Loucy (cell line): ENCODE measurements around the gene UNC80.

ENCODE experiments used
- H2AFZ ChIP-seq: fragments of 200-600 bp; sonication (generic); 2 replicates; pipeline ENCODE4 v1.6.0; 2016; ENCODE audit warnings: antibody characterized with exemption, mild to moderate bottlenecking, low read length, moderate library complexity
- H3F3A ChIP-seq: fragments of 200-600 bp; 2 replicates; pipeline ENCODE4 v1.6.0; 2016; ENCODE audit warnings: antibody characterized with exemption, low read depth, mild to moderate bottlenecking
- H3K27me3 ChIP-seq: fragments of 200-600 bp; sonication (generic); 2 replicates; pipeline ENCODE4 v1.6.1; 2014; ENCODE audit warnings: low read length, mild to moderate bottlenecking; ENCODE audit not compliant: insufficient read depth, poor library complexity, severe bottlenecking
- H3K36me3 ChIP-seq: fragments of 200-600 bp; sonication (generic); 2 replicates; pipeline ENCODE4 v1.6.1; 2016; ENCODE audit warnings: low read length; ENCODE audit not compliant: insufficient read depth
- H3K4me1 ChIP-seq: fragments of 200-600 bp; sonication (generic); 2 replicates; pipeline ENCODE4 v1.5.1; 2014; ENCODE audit warnings: low read length, mild to moderate bottlenecking; ENCODE audit not compliant: insufficient read depth, poor library complexity, severe bottlenecking
- H3K4me2 ChIP-seq: fragments of 200-600 bp; sonication (generic); 2 replicates; pipeline ENCODE4 v1.6.0; 2014; ENCODE audit warnings: antibody characterized with exemption, low read length, low read depth, mild to moderate bottlenecking; ENCODE audit not compliant: poor library complexity, severe bottlenecking
- H3K4me3 ChIP-seq: fragments of 200-600 bp; sonication (generic); 2 replicates; pipeline ENCODE4 v1.5.1; 2014; ENCODE audit warnings: low read length, mild to moderate bottlenecking, mixed read lengths; ENCODE audit not compliant: poor library complexity, severe bottlenecking
- H3K79me2 ChIP-seq: fragments of 200-600 bp; sonication (generic); 2 replicates; pipeline ENCODE4 v1.6.1; 2014; ENCODE audit warnings: low read length; ENCODE audit not compliant: insufficient read depth
- H3K9ac ChIP-seq: fragments of 200-600 bp; sonication (generic); 2 replicates; pipeline ENCODE4 v1.6.0; 2014; ENCODE audit warnings: mild to moderate bottlenecking, low read depth, low read length, moderate library complexity; ENCODE audit not compliant: poor library complexity, severe bottlenecking
- H3K9me2 ChIP-seq: fragments of 200-600 bp; sonication (generic); replicated peaks from 2 replicates; pipeline ENCODE4 v1.6.1; 2016; ENCODE audit warnings: low read depth, low read length, mixed read lengths
- H3K9me3 ChIP-seq: fragments of 200-600 bp; sonication (generic); 2 replicates; pipeline ENCODE4 v1.6.1; 2014; ENCODE audit warnings: mild to moderate bottlenecking, antibody characterized with exemption, low read length, low read depth; ENCODE audit not compliant: insufficient read depth
- H4K20me1 ChIP-seq: fragments of 200-600 bp; sonication (generic); 2 replicates; pipeline ENCODE4 v1.6.0; 2014; ENCODE audit warnings: antibody characterized with exemption, low read length, mild to moderate bottlenecking; ENCODE audit not compliant: insufficient read depth, poor library complexity, severe bottlenecking
- EZH2phosphoT487 ChIP-seq: fragments of 200-600 bp; IDR thresholded peaks from 2 replicates; pipeline ENCODE4 v1.6.1; 2018; ENCODE audit warnings: antibody characterized with exemption, mild to moderate bottlenecking, moderate library complexity, borderline replicate concordance
- TF ChIP-seq, protein P1 (sequence below): fragments of 200-600 bp; sonication (generic); conservative IDR thresholded peaks from 2 replicates; pipeline ENCODE4 v1.5.1; 2014; ENCODE audit warnings: mild to moderate bottlenecking, antibody characterized with exemption, low read length

UNC80 gene, protein sequence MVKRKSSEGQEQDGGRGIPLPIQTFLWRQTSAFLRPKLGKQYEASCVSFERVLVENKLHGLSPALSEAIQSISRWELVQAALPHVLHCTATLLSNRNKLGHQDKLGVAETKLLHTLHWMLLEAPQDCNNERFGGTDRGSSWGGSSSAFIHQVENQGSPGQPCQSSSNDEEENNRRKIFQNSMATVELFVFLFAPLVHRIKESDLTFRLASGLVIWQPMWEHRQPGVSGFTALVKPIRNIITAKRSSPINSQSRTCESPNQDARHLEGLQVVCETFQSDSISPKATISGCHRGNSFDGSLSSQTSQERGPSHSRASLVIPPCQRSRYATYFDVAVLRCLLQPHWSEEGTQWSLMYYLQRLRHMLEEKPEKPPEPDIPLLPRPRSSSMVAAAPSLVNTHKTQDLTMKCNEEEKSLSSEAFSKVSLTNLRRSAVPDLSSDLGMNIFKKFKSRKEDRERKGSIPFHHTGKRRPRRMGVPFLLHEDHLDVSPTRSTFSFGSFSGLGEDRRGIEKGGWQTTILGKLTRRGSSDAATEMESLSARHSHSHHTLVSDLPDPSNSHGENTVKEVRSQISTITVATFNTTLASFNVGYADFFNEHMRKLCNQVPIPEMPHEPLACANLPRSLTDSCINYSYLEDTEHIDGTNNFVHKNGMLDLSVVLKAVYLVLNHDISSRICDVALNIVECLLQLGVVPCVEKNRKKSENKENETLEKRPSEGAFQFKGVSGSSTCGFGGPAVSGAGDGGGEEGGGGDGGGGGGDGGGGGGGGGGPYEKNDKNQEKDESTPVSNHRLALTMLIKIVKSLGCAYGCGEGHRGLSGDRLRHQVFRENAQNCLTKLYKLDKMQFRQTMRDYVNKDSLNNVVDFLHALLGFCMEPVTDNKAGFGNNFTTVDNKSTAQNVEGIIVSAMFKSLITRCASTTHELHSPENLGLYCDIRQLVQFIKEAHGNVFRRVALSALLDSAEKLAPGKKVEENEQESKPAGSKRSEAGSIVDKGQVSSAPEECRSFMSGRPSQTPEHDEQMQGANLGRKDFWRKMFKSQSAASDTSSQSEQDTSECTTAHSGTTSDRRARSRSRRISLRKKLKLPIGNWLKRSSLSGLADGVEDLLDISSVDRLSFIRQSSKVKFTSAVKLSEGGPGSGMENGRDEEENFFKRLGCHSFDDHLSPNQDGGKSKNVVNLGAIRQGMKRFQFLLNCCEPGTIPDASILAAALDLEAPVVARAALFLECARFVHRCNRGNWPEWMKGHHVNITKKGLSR (N-terminal part only)

DNA sequence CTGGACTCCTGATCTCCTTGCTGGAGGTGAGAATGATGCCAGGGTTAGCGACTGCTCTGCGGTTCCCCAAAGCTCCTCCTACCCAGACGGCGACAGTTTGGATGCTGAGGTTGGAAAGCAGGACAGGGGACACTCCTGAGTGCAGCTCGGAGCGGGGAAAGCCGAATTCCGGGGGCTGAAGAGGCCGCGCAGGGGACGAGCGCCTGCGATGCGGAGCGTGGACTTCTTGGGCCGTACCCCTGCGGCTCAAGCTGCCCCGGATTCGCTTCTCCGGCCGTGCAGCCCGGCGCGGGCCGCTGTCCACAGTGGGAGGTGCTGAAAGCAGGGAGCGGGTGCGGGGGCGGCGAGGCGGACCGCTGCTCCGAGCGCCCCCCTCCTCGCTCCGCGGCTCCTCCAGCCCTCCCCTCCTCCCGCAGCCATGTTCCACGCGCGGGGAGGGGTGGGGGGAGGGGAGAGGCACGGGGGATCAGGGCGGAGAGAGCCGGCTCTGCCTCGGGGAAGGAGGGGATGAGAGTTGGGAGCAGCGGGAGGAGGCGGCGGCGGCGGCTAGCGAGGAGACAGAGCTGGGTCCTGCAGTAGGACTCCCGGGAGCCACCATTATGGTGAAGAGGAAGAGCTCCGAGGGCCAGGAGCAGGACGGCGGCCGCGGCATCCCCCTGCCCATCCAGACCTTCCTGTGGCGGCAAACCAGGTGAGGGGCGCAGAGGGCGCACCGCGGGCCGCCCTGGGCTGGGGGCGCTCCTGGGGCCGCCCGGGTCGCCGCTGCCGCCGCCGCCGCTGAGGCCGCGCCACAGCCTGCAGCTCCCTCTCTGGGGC lies at the start of gene UNC80:
UNC80 (plus strand) TSS at position 359 of the 816 bp plus-strand sequence; CDS start at position 600, 241 bp downstream.
- H3K4me2 ChIP-seq: no peak within 1 kb of the TSS
- H3K9me3 ChIP-seq: no peaks in the 10 kb centered on the region
- no peak for TF ChIP-seq EZH2phosphoT487
- TF ChIP-seq, protein P1, sequence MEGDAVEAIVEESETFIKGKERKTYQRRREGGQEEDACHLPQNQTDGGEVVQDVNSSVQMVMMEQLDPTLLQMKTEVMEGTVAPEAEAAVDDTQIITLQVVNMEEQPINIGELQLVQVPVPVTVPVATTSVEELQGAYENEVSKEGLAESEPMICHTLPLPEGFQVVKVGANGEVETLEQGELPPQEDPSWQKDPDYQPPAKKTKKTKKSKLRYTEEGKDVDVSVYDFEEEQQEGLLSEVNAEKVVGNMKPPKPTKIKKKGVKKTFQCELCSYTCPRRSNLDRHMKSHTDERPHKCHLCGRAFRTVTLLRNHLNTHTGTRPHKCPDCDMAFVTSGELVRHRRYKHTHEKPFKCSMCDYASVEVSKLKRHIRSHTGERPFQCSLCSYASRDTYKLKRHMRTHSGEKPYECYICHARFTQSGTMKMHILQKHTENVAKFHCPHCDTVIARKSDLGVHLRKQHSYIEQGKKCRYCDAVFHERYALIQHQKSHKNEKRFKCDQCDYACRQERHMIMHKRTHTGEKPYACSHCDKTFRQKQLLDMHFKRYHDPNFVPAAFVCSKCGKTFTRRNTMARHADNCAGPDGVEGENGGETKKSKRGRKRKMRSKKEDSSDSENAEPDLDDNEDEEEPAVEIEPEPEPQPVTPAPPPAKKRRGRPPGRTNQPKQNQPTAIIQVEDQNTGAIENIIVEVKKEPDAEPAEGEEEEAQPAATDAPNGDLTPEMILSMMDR: no peak
- no peaks in the 10 kb centered on the region for H3K27me3 ChIP-seq
- no peaks in the 10 kb centered on the region for H3F3A ChIP-seq
- no peaks in the 10 kb centered on the region for H3K4me1 ChIP-seq
- no peaks in the 10 kb centered on the region for H3K36me3 ChIP-seq
- H3K4me3 ChIP-seq: no peak within 1 kb of the TSS
- H3K9me2 ChIP-seq: no peaks in the 10 kb centered on the region
- no peak within 1 kb of the TSS for H2AFZ ChIP-seq
- H3K9ac ChIP-seq: no peak within 1 kb of the TSS
- H3K79me2 ChIP-seq: no peaks in the 10 kb centered on the region
- H4K20me1 ChIP-seq: no peaks in the 10 kb centered on the region

DNA sequence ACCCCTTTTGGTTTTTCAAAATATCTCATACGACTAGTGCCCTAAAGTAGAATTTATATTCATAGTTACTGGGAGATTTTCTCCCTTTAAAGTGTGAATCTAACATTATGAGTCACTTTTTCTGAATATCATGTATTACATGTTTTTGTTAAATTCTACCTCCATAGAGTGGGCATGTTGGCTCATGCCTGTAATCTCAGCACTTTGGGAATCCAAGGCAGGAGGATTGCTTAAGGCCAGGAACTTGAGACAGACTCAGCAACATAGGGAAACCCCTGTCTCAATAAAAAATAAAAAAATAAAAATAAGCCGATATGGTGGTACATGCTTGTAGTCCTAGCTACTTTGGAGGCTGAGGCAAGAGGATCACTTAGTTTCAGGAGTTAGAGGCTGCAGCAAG lies 45.3 kb upstream of the UNC80 start:
- H2AFZ ChIP-seq: no peak overlapping the region
- no peak overlapping the region for H3K9ac ChIP-seq
- H3F3A ChIP-seq: no peaks in the 10 kb centered on the region
- TF ChIP-seq, protein P1: no peak
- no peak for TF ChIP-seq EZH2phosphoT487
- no peaks in the 10 kb centered on the region for H3K36me3 ChIP-seq
- H4K20me1 ChIP-seq: no peaks in the 10 kb centered on the region
- no peaks in the 10 kb centered on the region for H3K79me2 ChIP-seq
- no peaks in the 10 kb centered on the region for H3K4me1 ChIP-seq
- no peak overlapping the region for H3K4me3 ChIP-seq
- H3K9me3 ChIP-seq: no peaks in the 10 kb centered on the region
- H3K27me3 ChIP-seq: no peaks in the 10 kb centered on the region
- H3K4me2 ChIP-seq: no peak overlapping the region
- no peaks in the 10 kb centered on the region for H3K9me2 ChIP-seq

DNA sequence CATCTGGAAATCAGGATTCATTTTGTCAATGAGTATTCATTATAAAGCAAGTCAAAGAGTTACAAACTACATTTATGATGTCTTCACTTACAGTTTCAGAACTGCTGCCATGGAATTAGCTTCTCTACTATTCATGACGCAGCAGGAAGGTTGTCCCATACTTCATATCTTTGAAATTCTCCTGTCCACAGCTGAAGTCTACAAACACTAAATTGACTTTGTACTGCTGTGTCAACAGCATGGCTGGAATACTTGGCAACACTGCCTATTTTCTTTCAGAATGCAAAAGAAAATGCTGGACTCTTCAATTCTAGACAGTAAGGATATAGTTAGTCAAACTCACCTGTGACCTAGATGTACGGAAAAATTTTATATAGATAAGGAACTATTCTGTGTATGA lies 44.6 kb upstream of the UNC80 start:
- no peaks in the 10 kb centered on the region for H3K9me2 ChIP-seq
- no peaks in the 10 kb centered on the region for H3F3A ChIP-seq
- H4K20me1 ChIP-seq: no peaks in the 10 kb centered on the region
- H3K9me3 ChIP-seq: no peaks in the 10 kb centered on the region
- no peaks in the 10 kb centered on the region for H3K79me2 ChIP-seq
- no peak overlapping the region for H2AFZ ChIP-seq
- H3K4me2 ChIP-seq: no peak overlapping the region
- no peaks in the 10 kb centered on the region for H3K4me1 ChIP-seq
- H3K9ac ChIP-seq: no peak overlapping the region
- H3K27me3 ChIP-seq: no peaks in the 10 kb centered on the region
- TF ChIP-seq EZH2phosphoT487: no peak
- TF ChIP-seq, protein P1: no peak
- H3K4me3 ChIP-seq: no peak overlapping the region
- no peaks in the 10 kb centered on the region for H3K36me3 ChIP-seq
